ENCODE results near the gene SLC38A11. TPM values are rescaled to one million over a fixed set of nuclear protein-coding genes. Genes with fewer than 3 reads are reported as not detected.

Gene SLC38A11
- polyA plus RNA-seq, 1 donor (not counting 4 experiments of a cell fraction or from before 2014, with no cell fraction given): not detected

GRCh38 chr2:164917296-164917903 lies 37.9 kb downstream of the SLC38A11 start:
- H3K4me3 ChIP-seq (ENCODE audit: control insufficient read depth in 2 of 3, extremely low read depth in 1 of 3, insufficient read depth in 2 of 3, low read depth in 1 of 3, low read length in 3 of 3): no peak overlapping the region
- H3K4me2 ChIP-seq (ENCODE audit: control insufficient read depth, extremely low read depth, insufficient read depth, low read depth, low read length): no peak overlapping the region
- no peaks in the 10 kb centered on the region for H3K9me1 ChIP-seq (ENCODE audit: control insufficient read depth, extremely low read depth, insufficient read depth, low read length)
- TF ChIP-seq EZH2 (IDR thresholded peaks at IDR 0.05; ENCODE audit: low read length) (no peak), CTCF (optimal IDR thresholded peaks at IDR 0.05 in 1 of 3, IDR thresholded peaks at IDR 0.05 in 1 of 3, conservative IDR thresholded peaks at IDR 0.05 in 1 of 3; ENCODE audit: extremely low read depth in 1 of 3, insufficient read depth in 2 of 3, low read length in 3 of 3) (peak; percentile 48 to 70 (median 58))
- FAIRE-seq: peak; percentile 80
- no peak overlapping the region for H3K27ac ChIP-seq (ENCODE audit: control insufficient read depth, insufficient read depth, low read length)
- no peak overlapping the region for H2AFZ ChIP-seq (ENCODE audit: control insufficient read depth, low read length)
- H3K79me2 ChIP-seq (ENCODE audit: control insufficient read depth, insufficient read depth, low read length): no peaks in the 10 kb centered on the region
- DNase-seq (ENCODE audit: low read depth, low spot score): no peak
- no peaks in the 10 kb centered on the region for H3K9me3 ChIP-seq (ENCODE audit: control insufficient read depth, low read depth, low read length)
- no peaks in the 10 kb centered on the region for H3K36me3 ChIP-seq (ENCODE audit: control insufficient read depth in 2 of 2, extremely low read depth in 1 of 2, insufficient read depth in 2 of 2, low read length in 2 of 2)
- H3K9ac ChIP-seq (ENCODE audit: control insufficient read depth, extremely low read depth, insufficient read depth, low read length): no peak overlapping the region
- peaks cover 18% of the 10 kb centered on the region for H3K4me1 ChIP-seq (ENCODE audit: control insufficient read depth, extremely low read depth, insufficient read depth, low read length)
- dilution Hi-C loops (cut with MboI; ENCODE audit: extremely low pct_ligation_motif_present, low sequenced_read_pairs): no loop called here
- H4K20me1 ChIP-seq (ENCODE audit: control insufficient read depth, extremely low read depth, insufficient read depth, low read length): no peaks in the 10 kb centered on the region
- H3K27me3 ChIP-seq (ENCODE audit: control insufficient read depth, extremely low read depth, insufficient read depth, low read length): no peaks in the 10 kb centered on the region

GRCh38 chr2:164915566-164915965 lies 39.8 kb downstream of the SLC38A11 start:
- Histone ChIP-seq H3K79me2 (ENCODE audit: control insufficient read depth, insufficient read depth, low read length) (no peaks in the 10 kb centered on the region), H3K9me3 (ENCODE audit: control insufficient read depth, low read depth, low read length) (no peaks in the 10 kb centered on the region), H4K20me1 (ENCODE audit: control insufficient read depth, extremely low read depth, insufficient read depth, low read length) (no peaks in the 10 kb centered on the region), H2AFZ (ENCODE audit: control insufficient read depth, low read length) (no peak overlapping the region), H3K4me3 (ENCODE audit: control insufficient read depth in 2 of 3, extremely low read depth in 1 of 3, insufficient read depth in 2 of 3, low read depth in 1 of 3, low read length in 3 of 3) (no peak overlapping the region), H3K27ac (ENCODE audit: control insufficient read depth, insufficient read depth, low read length) (no peak overlapping the region), H3K36me3 (ENCODE audit: control insufficient read depth in 2 of 2, extremely low read depth in 1 of 2, insufficient read depth in 2 of 2, low read length in 2 of 2) (no peaks in the 10 kb centered on the region), H3K4me2 (ENCODE audit: control insufficient read depth, extremely low read depth, insufficient read depth, low read depth, low read length) (no peak overlapping the region), H3K9ac (ENCODE audit: control insufficient read depth, extremely low read depth, insufficient read depth, low read length) (no peak overlapping the region), H3K4me1 (ENCODE audit: control insufficient read depth, extremely low read depth, insufficient read depth, low read length) (peaks cover 16% of the 10 kb centered on the region), H3K27me3 (ENCODE audit: control insufficient read depth, extremely low read depth, insufficient read depth, low read length) (no peaks in the 10 kb centered on the region), H3K9me1 (ENCODE audit: control insufficient read depth, extremely low read depth, insufficient read depth, low read length) (no peaks in the 10 kb centered on the region)
- no peak for TF ChIP-seq EZH2 (IDR thresholded peaks at IDR 0.05; ENCODE audit: low read length)
- no peak for TF ChIP-seq CTCF (optimal IDR thresholded peaks at IDR 0.05 in 1 of 3, IDR thresholded peaks at IDR 0.05 in 1 of 3, conservative IDR thresholded peaks at IDR 0.05 in 1 of 3; ENCODE audit: extremely low read depth in 1 of 3, insufficient read depth in 2 of 3, low read length in 3 of 3)
- DNase-seq (ENCODE audit: low read depth, low spot score) (no peak), FAIRE-seq (no peak)
- dilution Hi-C loops (cut with MboI; ENCODE audit: extremely low pct_ligation_motif_present, low sequenced_read_pairs): no loop called here

Data from keratinocyte (primary cell).